B cell (primary cell): Measurements from ENCODE around the gene KRTCAP2. TPM values are rescaled to one million over a fixed set of nuclear protein-coding genes. Genes with fewer than 3 reads are reported as not detected.
"Not testable (repeated sequence)": the region's sequence is repeated elsewhere in the genome, so short reads cannot be mapped to it uniquely, and the experiment has no call there.

Experiments used
- ATAC-seq: fragments of 200-7000 bp; cut with Tn5 transposase; one replicate; pipeline ENCODE4 v1.10.0; 2021; ENCODE audit warnings: low read depth, mild to moderate bottlenecking, moderate number of reproducible peaks, moderate library complexity
- CTCF ChIA-PET: fragments of 350-600 bp; sonication (Branson Sonifier 250); formaldehyde crosslinking; loops from one replicate; lab custom pipeline; 2021; ENCODE audit warnings: antibody characterized with exemption, inconsistent platforms; lab: Charles Lee
- POLR2A ChIA-PET: fragments of 350-600 bp; sonication (Branson Sonifier 250); formaldehyde crosslinking; loops from one replicate; lab custom pipeline; 2021; ENCODE audit warnings: antibody characterized with exemption; lab: Charles Lee
- DNase-seq: peaks from one replicate; pipeline ENCODE4 v3.0.0; 2013
- H2AFZ ChIP-seq: 2 replicates; pipeline ENCODE4 v1.6.1; 2012; ENCODE audit warnings: mild to moderate bottlenecking, low read depth, low read length; ENCODE audit not compliant: insufficient read depth, poor library complexity, severe bottlenecking
- H3K27ac ChIP-seq, 2 donors: 1 replicate in 1 of 2; 2 replicates in 1 of 2; pipeline ENCODE4 v1.5.1; 2012 to 2013; ENCODE audit warnings: low read length in 2 of 2, mild to moderate bottlenecking in 2 of 2, moderate library complexity in 1 of 2
- H3K27me3 ChIP-seq, 4 experiments: fragments of 200-600 bp in 1 of 4; sonication (generic) in 1 of 4; replicated peaks in 1 of 4; 1 replicate in 2 of 4; 2 replicates in 2 of 4; pipeline versions ENCODE4 v1.6.1 to v1.7.0; 2013 to 2016; ENCODE audit warnings: low read length in 3 of 4, mild to moderate bottlenecking in 2 of 4, mixed read lengths in 1 of 4, moderate library complexity in 1 of 4; ENCODE audit not compliant: insufficient read depth in 4 of 4, control insufficient read depth in 3 of 4; ENCODE audit errors: control extremely low read depth in 1 of 4
- H3K36me3 ChIP-seq, 2 experiments: replicated peaks in 1 of 2; 1 replicate in 1 of 2; 2 replicates in 1 of 2; pipeline versions ENCODE4 v1.6.1 to v1.7.1; 2013; ENCODE audit warnings: low read length in 1 of 2; ENCODE audit not compliant: insufficient read depth in 2 of 2, control insufficient read depth in 1 of 2; ENCODE audit errors: control extremely low read depth in 1 of 2, extremely low read depth in 1 of 2
- H3K4me1 ChIP-seq, 2 donors: fragments of 200-600 bp in 1 of 2; sonication (generic) in 1 of 2; 1 replicate in 1 of 2; 2 replicates in 1 of 2; pipeline versions ENCODE4 v1.5.1 to v1.6.1; 2013 to 2017; ENCODE audit warnings: low read length in 2 of 2; ENCODE audit not compliant: control insufficient read depth in 2 of 2, insufficient read depth in 2 of 2
- H3K4me2 ChIP-seq: replicated peaks from 2 replicates; pipeline ENCODE3; 2012; ENCODE audit warnings: mild to moderate bottlenecking, low read depth, low read length; ENCODE audit not compliant: poor library complexity, severe bottlenecking
- H3K4me3 ChIP-seq, 5 experiments: fragments of 200-600 bp in 1 of 5; sonication (generic) in 1 of 5; 1 replicate in 3 of 5; 2 replicates in 2 of 5; pipeline versions ENCODE4 v1.5.1 to v1.7.0; 2011 to 2016; ENCODE audit warnings: low read length in 4 of 5, mild to moderate bottlenecking in 4 of 5, low read depth in 2 of 5, control low read depth in 1 of 5, moderate library complexity in 1 of 5; ENCODE audit not compliant: insufficient read depth in 1 of 5; ENCODE audit errors: control extremely low read depth in 1 of 5, extremely low read depth in 1 of 5
- H3K79me2 ChIP-seq: fragments of 200-600 bp; sonication (generic); one replicate; pipeline ENCODE4 v1.6.0; 2016; ENCODE audit warnings: low read length; ENCODE audit not compliant: control insufficient read depth, insufficient read depth
- H3K9ac ChIP-seq: fragments of 200-600 bp; sonication (generic); 2 replicates; pipeline ENCODE4 v1.6.1; 2017; ENCODE audit warnings: mild to moderate bottlenecking, low read length, moderate library complexity
- H3K9me3 ChIP-seq, 3 donors: one replicate each; pipeline versions ENCODE4 v1.6.1 to v1.7.1; 2013; ENCODE audit warnings: low read length in 2 of 3; ENCODE audit not compliant: control insufficient read depth in 2 of 3, insufficient read depth in 1 of 3; ENCODE audit errors: control extremely low read depth in 1 of 3
- H4K20me1 ChIP-seq: 2 replicates; pipeline ENCODE4 v1.6.0; 2012; ENCODE audit warnings: mild to moderate bottlenecking, low read length; ENCODE audit not compliant: insufficient read depth, control insufficient read depth, poor library complexity, severe bottlenecking
- H3K27ac Mint-ChIP-seq: one replicate; pipeline ENCODE4 v1.8.0; 2021; ENCODE audit warnings: mixed read lengths
- H3K27me3 Mint-ChIP-seq: one replicate; pipeline ENCODE4 v1.8.0; 2021; ENCODE audit warnings: mixed read lengths
- H3K4me1 Mint-ChIP-seq: one replicate; pipeline ENCODE4 v1.8.0; 2021; ENCODE audit warnings: mixed read lengths
- H3K4me3 Mint-ChIP-seq: one replicate; pipeline ENCODE4 v1.8.0; 2021; ENCODE audit warnings: mixed read lengths
- H3K9me3 Mint-ChIP-seq: one replicate; pipeline ENCODE4 v1.8.0; 2022; ENCODE audit warnings: mixed read lengths; ENCODE audit not compliant: insufficient read depth
- EZH2 ChIP-seq: IDR thresholded peaks from 2 replicates; pipeline ENCODE4 v1.6.1; 2012; ENCODE audit warnings: borderline replicate concordance, low read depth, mild to moderate bottlenecking, moderate library complexity, low read length; ENCODE audit not compliant: insufficient read depth, poor library complexity, severe bottlenecking
- WGBS: methylation state at CpG from one replicate; pipeline ENCODE4 v1.1.5; 2013; ENCODE audit warnings: missing lambda C conversion rate; ENCODE audit not compliant: insufficient coverage; 5-methylcytosine and 5-hydroxymethylcytosine counted together
- intact Hi-C: fragments of 100-400 bp; cut with micrococcal nuclease; formaldehyde crosslinking; loops from one replicate; pipeline ENCODE4 v1.10.0; 2022
- polyA plus RNA-seq: library from polyadenylated mRNA; depleted of rRNA; stranded (reverse); fragments of >200 nt; gene quantifications from 2 replicates; pipeline ENCODE4 v1.2.3, GENCODE V29; 2012
- total RNA-seq, 2 donors: library from RNA; stranded (reverse); fragments of 120-200 nt in 1 of 2; gene quantifications; 1 replicate in 1 of 2; 2 replicates in 1 of 2; pipeline versions ENCODE4 v1.2.3 to v1.2.4, GENCODE V29; 2013 to 2022
- TF ChIP-seq, protein P1 (sequence below): fragments of 200-600 bp; IDR thresholded peaks from one replicate; pipeline ENCODE4 v1.8.0; 2022; ENCODE audit warnings: antibody characterized with exemption, mild to moderate bottlenecking

KRTCAP2 gene
- total and polyA plus RNA-seq, 2 donors (not counting 1 experiment from before 2014, with no cell fraction given), result 151 to 259 TPM

DNA sequence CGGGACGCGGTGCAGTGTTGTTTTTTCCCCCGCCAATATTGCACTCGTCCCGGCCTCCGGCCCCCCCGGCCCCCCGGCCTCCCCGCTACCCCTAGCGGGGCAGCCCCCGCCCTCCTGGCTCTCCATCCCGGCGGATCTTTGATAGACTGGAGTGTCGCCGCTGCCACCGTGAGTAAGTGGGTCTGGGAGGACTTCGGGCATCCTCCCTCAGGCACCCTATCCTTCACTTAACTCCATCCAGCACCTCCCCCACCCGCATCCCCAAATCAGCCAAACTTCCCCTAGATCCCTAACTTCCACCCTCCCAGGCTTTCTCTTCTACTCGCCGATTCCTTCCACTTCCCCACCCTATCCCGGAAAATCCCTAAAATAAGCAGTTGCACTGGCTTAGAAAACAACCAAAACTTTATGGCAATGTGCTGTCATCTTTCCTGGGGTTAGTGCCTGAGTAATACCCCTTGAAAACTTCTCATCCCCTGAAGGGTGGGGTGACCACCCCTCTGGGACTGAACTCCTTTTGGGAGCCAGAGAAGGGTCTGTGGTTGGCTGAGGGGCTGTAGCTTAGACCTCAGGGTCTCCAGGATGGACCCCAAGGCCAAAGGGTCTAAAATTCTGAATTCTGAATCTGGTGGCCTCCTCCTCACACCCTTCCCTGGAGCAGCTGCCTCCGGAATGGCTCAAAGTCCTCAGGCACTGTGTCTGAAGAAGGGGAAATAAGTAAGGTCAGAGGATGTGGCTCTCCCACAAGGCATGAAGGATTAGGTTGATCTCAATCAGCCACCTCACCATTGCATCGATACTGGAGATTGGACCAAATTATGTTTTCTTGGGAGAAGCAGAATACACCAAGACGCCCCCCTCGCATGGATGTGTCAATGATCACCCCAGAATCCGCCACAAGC, 22.3 kb upstream of the KRTCAP2 start:
- H3K36me3 ChIP-seq, result no peaks in the 10 kb centered on the region
- H4K20me1 ChIP-seq, result no peaks in the 10 kb centered on the region
- H3K9me3 Mint-ChIP-seq, result no peaks in the 10 kb centered on the region
- peak overlapping the region; percentile 98 for H3K4me2 ChIP-seq
- H2AFZ ChIP-seq, result peak overlapping the region; percentile 83
- ATAC-seq (no peak), DNase-seq (peak; percentile 29)
- 65% methylated on average over 10 of the region's 27 CpGs for WGBS
- peaks cover 30% of the 10 kb centered on the region for H3K4me1 Mint-ChIP-seq
- H3K27me3 ChIP-seq, result peaks cover 0 to 19% (median 1%) of the 10 kb centered on the region in 4 experiments
- H3K27ac ChIP-seq, result no peak overlapping the region
- TF ChIP-seq EZH2, result no peak
- TF ChIP-seq, protein P1, sequence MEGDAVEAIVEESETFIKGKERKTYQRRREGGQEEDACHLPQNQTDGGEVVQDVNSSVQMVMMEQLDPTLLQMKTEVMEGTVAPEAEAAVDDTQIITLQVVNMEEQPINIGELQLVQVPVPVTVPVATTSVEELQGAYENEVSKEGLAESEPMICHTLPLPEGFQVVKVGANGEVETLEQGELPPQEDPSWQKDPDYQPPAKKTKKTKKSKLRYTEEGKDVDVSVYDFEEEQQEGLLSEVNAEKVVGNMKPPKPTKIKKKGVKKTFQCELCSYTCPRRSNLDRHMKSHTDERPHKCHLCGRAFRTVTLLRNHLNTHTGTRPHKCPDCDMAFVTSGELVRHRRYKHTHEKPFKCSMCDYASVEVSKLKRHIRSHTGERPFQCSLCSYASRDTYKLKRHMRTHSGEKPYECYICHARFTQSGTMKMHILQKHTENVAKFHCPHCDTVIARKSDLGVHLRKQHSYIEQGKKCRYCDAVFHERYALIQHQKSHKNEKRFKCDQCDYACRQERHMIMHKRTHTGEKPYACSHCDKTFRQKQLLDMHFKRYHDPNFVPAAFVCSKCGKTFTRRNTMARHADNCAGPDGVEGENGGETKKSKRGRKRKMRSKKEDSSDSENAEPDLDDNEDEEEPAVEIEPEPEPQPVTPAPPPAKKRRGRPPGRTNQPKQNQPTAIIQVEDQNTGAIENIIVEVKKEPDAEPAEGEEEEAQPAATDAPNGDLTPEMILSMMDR, result no peak
- H3K27me3 Mint-ChIP-seq, result no peaks in the 10 kb centered on the region
- H3K9ac ChIP-seq, result no peak overlapping the region
- peaks cover 15 to 23% of the 10 kb centered on the region in 2 donors for H3K4me1 ChIP-seq
- CTCF ChIA-PET, result interaction anchor here (0.8 to 7.7 kb wide), 10 partner anchors 9 to 111 kb away, joined by 3 to 196 read pairs (median 13); partner anchors contain the start of genes KRTCAP2, MTX1, THBS3 and TRIM46
- peak overlapping the region; percentile 76 for H3K4me3 Mint-ChIP-seq
- H3K27ac Mint-ChIP-seq, result peak overlapping the region; percentile 41
- POLR2A ChIA-PET, result interaction anchor here (0.5 to 2.2 kb wide), 4 partner anchors 10 to 28 kb away, joined by 3 to 11 read pairs (median 4); no protein-coding TSS in a partner anchor
- intact Hi-C loops, result no loop called here
- no peaks in the 10 kb centered on the region for H3K79me2 ChIP-seq
- H3K4me3 ChIP-seq, result peak overlapping the region in 3 of 5 experiments; percentile 50 to 74 (median 54)
- H3K9me3 ChIP-seq, result peaks cover 0 to 5% (median 0%) of the 10 kb centered on the region in 3 donors

DNA sequence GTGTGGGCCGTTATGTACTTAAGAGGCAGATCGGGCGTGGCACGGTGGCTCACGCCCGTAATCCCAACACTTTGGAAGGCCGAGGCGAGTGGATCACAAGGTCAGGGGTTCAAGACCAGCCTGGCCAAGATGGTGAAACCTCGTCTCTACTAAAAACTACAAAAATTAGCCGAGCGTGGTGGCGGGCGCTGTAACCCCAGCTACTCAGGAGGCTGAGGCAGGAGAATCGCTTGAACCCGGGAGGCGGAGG, 20.8 kb upstream of the KRTCAP2 start:
- ATAC-seq, DNase-seq, H3K27ac ChIP-seq, H4K20me1 ChIP-seq, H3K27me3 Mint-ChIP-seq, H3K9me3 Mint-ChIP-seq, H3K9me3 ChIP-seq, H3K36me3 ChIP-seq, H3K79me2 ChIP-seq: not testable (repeated sequence)
- peak overlapping the region; percentile 44 to 74 (median 50) for H3K4me3 ChIP-seq
- peaks cover 15 to 23% of the 10 kb centered on the region in 2 donors for H3K4me1 ChIP-seq
- H3K4me3 Mint-ChIP-seq, result peak overlapping the region; percentile 91
- CTCF ChIA-PET, result interaction anchor here (0.6 to 7.7 kb wide), 23 partner anchors 8 to 398 kb away, joined by 3 to 196 read pairs (median 5); partner anchors contain the start of genes ASH1L, EFNA4, KRTCAP2 and MTX1
- WGBS, result 3% methylated on average over 16 of the region's 16 CpGs
- H3K27me3 ChIP-seq, result peaks cover 0 to 19% (median 1%) of the 10 kb centered on the region in 4 experiments
- H2AFZ ChIP-seq, result peak overlapping the region; percentile 83
- peak overlapping the region; percentile 89 for H3K27ac Mint-ChIP-seq
- peaks cover 30% of the 10 kb centered on the region for H3K4me1 Mint-ChIP-seq
- intact Hi-C loops, result loop anchor here (2.0 to 5.0 kb wide), 3 partner anchors 15 to 33 kb away; partner anchors contain the start of gene MTX1
- POLR2A ChIA-PET, result interaction anchor here (1.2 to 2.3 kb wide), 7 partner anchors 9 to 58 kb away, joined by 5 to 15 read pairs (median 8); partner anchors contain the start of genes KRTCAP2 and SLC50A1
- H3K4me2 ChIP-seq, result peak overlapping the region; percentile 98
- peak overlapping the region; percentile 67 for H3K9ac ChIP-seq
